H1 (cell line): ENCODE measurements around the gene SGSH. TPM values are rescaled to one million over a fixed set of nuclear protein-coding genes. Genes with fewer than 3 reads are reported as not detected.

Experiments
- polyA plus RNA-seq, 7 experiments: library from polyadenylated mRNA; depleted of rRNA in 3 of 7; stranded (reverse) in 5 of 7; unstranded in 2 of 7; fragments of >200 nt in 5 of 7; fragments of 200-250 nt in 2 of 7; gene quantifications; 1 replicate in 5 of 7; 2 replicates in 1 of 7; 4 replicates in 1 of 7; pipeline versions ENCODE4 v1.2.1 to v1.2.3, GENCODE V29; 2011 to 2013; ENCODE audit warnings: missing spikeins in 2 of 7, mixed read lengths in 2 of 7
- total RNA-seq: library from RNA; stranded (reverse); fragmentation: NEBNext Ultra II Directional; extraction: Animal tissue kit (Norgen Biotek cat#: 25700); gene quantifications from 2 replicates; pipeline ENCODE4 v1.2.1, GENCODE V29; 2021

The SGSH gene
- total and polyA plus RNA-seq, 2 of the 8 experiments (the other 6 are each of a cell fraction or from before 2014, with no cell fraction given): 18.0 to 19.6 TPM

Other genes starting within 250 kb of the SGSH start
- gene TBC1D16, start 184.5 kb downstream of the SGSH start, total RNA-seq: 109 and 111 TPM in 2 replicates
- gene TBC1D16, start 184.5 kb downstream of the SGSH start, polyA plus RNA-seq (2011; rRNA removed): 21.1 and 29.7 TPM in 2 replicates
- 11.5 and 11.6 TPM in 2 replicates for gene CCDC40, start 183.7 kb downstream of the SGSH start, total RNA-seq
- 4.1 and 4.8 TPM in 2 replicates for gene CCDC40, start 183.7 kb downstream of the SGSH start, polyA plus RNA-seq (2011; rRNA removed)
- gene GAA, start 118.8 kb downstream of the SGSH start, total RNA-seq: 25.3 and 30.0 TPM in 2 replicates
- gene GAA, start 118.8 kb downstream of the SGSH start, polyA plus RNA-seq (2011; rRNA removed): 14.8 and 32.7 TPM in 2 replicates
- 146 and 155 TPM in 2 replicates for gene EIF4A3, start 73.2 kb downstream of the SGSH start, total RNA-seq
- 99.1 and 142 TPM in 2 replicates for gene EIF4A3, start 73.2 kb downstream of the SGSH start, polyA plus RNA-seq (2011; rRNA removed)
- gene CARD14, start 50.3 kb downstream of the SGSH start, total RNA-seq: not detected in 2 replicates
- gene CARD14, start 50.3 kb downstream of the SGSH start, polyA plus RNA-seq (2011; rRNA removed): 0.08 and 0.16 TPM in 2 replicates
- gene SLC26A11, start 94 bp upstream of the SGSH start, total RNA-seq: 15.5 and 18.2 TPM in 2 replicates
- 25.9 and 36.4 TPM in 2 replicates for gene SLC26A11, start 94 bp upstream of the SGSH start, polyA plus RNA-seq (2011; rRNA removed)
- 62.1 and 62.8 TPM in 2 replicates for gene RNF213, start 40.5 kb upstream of the SGSH start, total RNA-seq
- 30.4 and 33.8 TPM in 2 replicates for gene RNF213, start 40.5 kb upstream of the SGSH start, polyA plus RNA-seq (2011; rRNA removed)
- 10.5 and 10.6 TPM in 2 replicates for gene ENDOV, start 194.8 kb upstream of the SGSH start, total RNA-seq
- gene ENDOV, start 194.8 kb upstream of the SGSH start, polyA plus RNA-seq (2011; rRNA removed): 13.3 and 19.4 TPM in 2 replicates